GM19099 (cell line): ENCODE results near the gene SUGT1.

Experiments used
- POLR2A ChIP-seq: IDR thresholded peaks from 3 replicates; pipeline ENCODE4 v1.6.1; 2011; ENCODE audit warnings: low read depth; ENCODE audit not compliant: insufficient read length; ENCODE audit errors: extremely low read depth

Gene SUGT1

GRCh38 chr13:52670726-52671125 is 18.1 kb downstream of the SUGT1 start:
- no peak for TF ChIP-seq POLR2A

- TF ChIP-seq POLR2A, result no peak
These were observed 20.8 kb downstream of the SUGT1 start for GRCh38 chr13:52673465-52673864.

- TF ChIP-seq POLR2A, result no peak
These were observed 25.2 kb downstream of the SUGT1 start for GRCh38 chr13:52677823-52678222.

- no peak for TF ChIP-seq POLR2A
These were observed 33.7 kb downstream of the SUGT1 start for GRCh38 chr13:52686376-52686775.

- TF ChIP-seq POLR2A, result no peak
These were observed 43.2 kb downstream of the SUGT1 start for GRCh38 chr13:52695856-52696255.

- no peak for TF ChIP-seq POLR2A
These were observed 43.9 kb downstream of the SUGT1 start for GRCh38 chr13:52696566-52696965.

GRCh38 chr13:52701728-52702465 is 49.3 kb downstream of the SUGT1 start:
- no peak for TF ChIP-seq POLR2A

- TF ChIP-seq POLR2A, result no peak
These were observed 50.8 kb downstream of the SUGT1 start for GRCh38 chr13:52703482-52703881.

- no peak for TF ChIP-seq POLR2A
These were observed 53.4 kb downstream of the SUGT1 start for GRCh38 chr13:52706081-52706480.

GRCh38 chr13:52707375-52707774 is 54.7 kb downstream of the SUGT1 start:
- no peak for TF ChIP-seq POLR2A

GRCh38 chr13:52711286-52711685 is 58.6 kb downstream of the SUGT1 start:
- no peak for TF ChIP-seq POLR2A

GRCh38 chr13:52712385-52712784 is 59.7 kb downstream of the SUGT1 start:
- no peak for TF ChIP-seq POLR2A

GRCh38 chr13:52713894-52714293 is 61.3 kb downstream of the SUGT1 start:
- no peak for TF ChIP-seq POLR2A

GRCh38 chr13:52723181-52723580 is 70.5 kb downstream of the SUGT1 start:
- no peak for TF ChIP-seq POLR2A

- TF ChIP-seq POLR2A, result no peak
These were observed 72.7 kb downstream of the SUGT1 start for GRCh38 chr13:52725302-52725701.

GRCh38 chr13:52726258-52726657 is 73.6 kb downstream of the SUGT1 start:
- no peak for TF ChIP-seq POLR2A

- TF ChIP-seq POLR2A, result no peak
These were observed 81.5 kb downstream of the SUGT1 start for GRCh38 chr13:52734075-52734623.
